RCC 7860 (cell line): ENCODE measurements around the gene MYO1D.

Experiments
- DNase-seq: peaks from one replicate; pipeline ENCODE4 v3.0.0-alpha.2; 2015; ENCODE audit warnings: low spot score
- FAIRE-seq: peaks from 2 replicates; lab custom pipeline; 2012; peaks lifted over from hg19 to GRCh38; lab: Jason Lieb, UNC

MYO1D gene

DNA sequence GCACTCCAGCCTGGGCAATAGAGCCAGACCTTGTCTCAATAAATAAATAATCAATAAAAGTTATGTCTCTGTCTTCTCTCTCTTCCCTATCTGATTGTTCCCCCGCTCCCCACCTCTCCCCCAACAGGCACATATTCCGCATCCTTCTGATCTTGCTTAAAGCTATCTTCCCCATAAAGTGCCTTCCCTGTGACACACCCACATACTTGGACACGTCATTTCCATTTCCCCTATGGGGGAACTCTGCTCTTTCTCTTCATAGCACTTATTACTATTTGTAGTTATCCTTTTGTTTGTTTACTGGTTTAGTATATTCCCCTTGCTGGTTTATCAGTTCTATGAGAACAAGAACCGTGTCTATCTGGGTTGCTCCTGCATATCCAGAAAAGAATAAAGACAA, 14.9 kb downstream of the MYO1D start:
- FAIRE-seq (no peak), DNase-seq (no peak)

- DNase-seq (no peak), FAIRE-seq (no peak)
Measured at GRCh38 chr17:32859857-32860525, 16.9 kb downstream of the MYO1D start.

GRCh38 chr17:32855620-32856019, 21.3 kb downstream of the MYO1D start:
- no peak for FAIRE-seq

DNA sequence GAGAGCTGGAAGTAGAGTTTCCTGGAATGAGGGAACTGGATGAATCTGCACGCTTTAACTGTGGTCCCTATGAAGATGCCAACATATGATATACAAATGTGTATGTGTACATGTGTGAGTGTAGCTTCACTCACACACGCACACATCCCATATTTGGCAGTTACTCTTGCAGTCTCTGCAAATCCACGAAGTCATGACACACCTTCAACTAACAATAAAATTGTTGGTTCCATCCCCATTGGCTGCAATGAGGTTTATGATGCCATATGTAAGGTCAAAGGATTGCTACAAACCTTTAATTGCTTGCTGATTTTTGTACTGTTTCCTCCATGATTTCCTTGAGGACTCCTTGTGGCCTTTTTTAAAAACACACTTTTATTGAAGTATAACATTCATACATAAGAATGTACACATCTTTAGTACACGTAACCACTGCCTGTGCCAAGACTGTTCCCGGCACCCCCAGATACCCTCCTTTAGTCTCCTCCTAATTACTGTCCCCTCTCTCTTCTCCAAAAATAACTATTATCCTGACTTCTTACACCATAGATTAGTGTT, 22.0 kb downstream of the MYO1D start:
- DNase-seq: no peak
- FAIRE-seq: no peak

More at GRCh38 chr17:32855620-32856019, 21.3 kb downstream of the MYO1D start:
- no peak for DNase-seq

DNA sequence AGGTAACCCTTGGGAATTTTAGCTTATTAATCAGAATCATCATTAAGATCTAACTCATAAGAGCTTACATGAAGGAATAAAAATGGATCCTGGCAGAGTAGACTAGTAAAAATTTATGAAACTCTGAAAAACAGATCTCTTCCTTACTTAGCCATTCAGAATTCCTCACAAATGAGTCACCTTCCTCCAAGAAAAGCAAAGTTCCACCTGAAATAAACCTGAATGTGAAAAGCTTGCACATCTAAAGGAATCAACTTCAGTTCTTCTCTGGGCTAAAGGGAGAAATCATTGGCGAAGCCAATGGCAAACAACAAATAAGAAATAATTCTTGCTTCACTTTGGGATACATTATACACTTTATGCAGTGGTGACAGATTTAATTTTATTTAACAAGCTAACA, 22.7 kb downstream of the MYO1D start:
- DNase-seq (no peak), FAIRE-seq (no peak)

GRCh38 chr17:32852811-32853210, 24.1 kb downstream of the MYO1D start:
- FAIRE-seq (no peak), DNase-seq (no peak)

DNA sequence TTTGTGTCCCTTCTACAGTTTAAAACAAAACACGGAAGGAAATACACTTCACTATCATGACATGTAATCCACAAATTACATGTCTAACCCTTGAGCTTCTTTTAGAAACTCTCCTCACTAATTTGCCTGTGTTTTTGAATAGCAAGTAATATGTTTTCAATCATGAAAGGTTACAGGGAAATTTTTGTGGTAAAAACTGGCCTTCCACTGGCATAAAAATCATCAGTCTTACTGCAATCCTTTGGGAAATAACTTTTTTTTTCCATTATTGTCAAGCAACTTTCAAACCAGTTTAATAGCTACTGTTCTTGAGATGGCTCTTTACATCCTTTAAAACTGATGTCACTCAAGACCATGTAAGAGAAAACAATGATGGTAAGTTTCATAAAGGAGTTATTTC, 27.0 kb downstream of the MYO1D start:
- DNase-seq (no peak), FAIRE-seq (no peak)

- FAIRE-seq (no peak), DNase-seq (no peak)
Measured at GRCh38 chr17:32847977-32848376, 28.9 kb downstream of the MYO1D start.

DNA sequence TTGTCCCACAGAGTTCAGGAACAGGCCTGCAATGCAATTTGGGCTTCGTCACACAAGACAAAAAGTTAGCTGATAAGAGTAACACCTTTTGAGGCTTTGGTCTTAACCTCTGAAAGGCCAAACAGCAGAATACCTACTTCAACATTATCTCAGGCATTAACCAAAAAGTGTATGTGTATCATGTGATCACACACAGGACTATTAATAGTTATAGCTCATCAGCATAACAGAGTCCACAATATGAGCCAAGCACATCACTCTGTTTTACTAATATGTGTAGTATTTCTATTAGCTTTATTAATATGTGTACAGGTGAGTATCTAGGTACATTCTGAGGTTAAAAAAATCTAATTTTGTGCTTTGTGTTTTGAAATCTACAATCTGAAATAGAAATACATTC, 30.8 kb downstream of the MYO1D start:
- FAIRE-seq (no peak), DNase-seq (no peak)

- DNase-seq (no peak), FAIRE-seq (no peak)
Measured at GRCh38 chr17:32840241-32840640, 36.7 kb downstream of the MYO1D start.

DNA sequence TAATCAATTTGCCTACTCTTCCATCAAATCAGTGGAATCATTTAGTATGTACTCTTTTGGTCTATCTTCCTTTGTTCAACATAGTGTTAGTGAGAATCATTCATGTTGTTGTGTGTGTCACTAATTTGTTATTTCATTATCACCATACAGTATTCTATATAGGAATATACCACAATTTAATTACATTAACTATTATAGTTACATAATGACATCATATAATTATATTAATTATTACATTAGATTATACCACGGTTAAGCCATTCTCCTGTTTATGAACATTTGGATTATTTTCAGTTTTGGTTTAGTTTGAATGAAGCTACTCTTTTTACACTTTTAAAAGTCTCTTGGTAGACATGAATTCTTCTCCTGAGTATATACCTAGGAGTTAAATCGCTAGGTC, 40.4 kb downstream of the MYO1D start:
- FAIRE-seq (no peak), DNase-seq (no peak)

DNA sequence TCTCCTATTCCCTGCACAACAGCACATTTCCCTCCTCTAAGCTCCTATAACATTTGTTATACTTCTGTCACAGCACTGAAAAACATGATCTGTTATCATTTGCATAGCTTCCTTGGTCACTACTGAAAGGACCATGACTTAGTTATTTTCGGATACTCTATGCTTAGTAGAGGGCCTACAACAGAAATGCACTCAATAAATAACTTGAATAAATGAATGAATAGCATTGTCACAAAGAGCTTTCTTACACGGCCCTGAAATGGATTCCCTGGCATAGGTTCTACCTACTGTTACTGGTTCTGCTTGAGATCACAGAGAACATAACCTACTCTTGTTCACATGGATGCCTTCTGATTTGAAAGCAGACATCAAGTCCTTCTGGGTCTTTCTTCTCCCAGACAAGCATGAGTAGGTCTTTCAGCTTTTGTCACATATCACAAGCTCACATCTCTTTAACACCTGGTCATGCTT, 41.6 kb downstream of the MYO1D start:
- DNase-seq: no peak
- FAIRE-seq: no peak

GRCh38 chr17:32834104-32834503, 42.8 kb downstream of the MYO1D start:
- no peak for FAIRE-seq

DNA sequence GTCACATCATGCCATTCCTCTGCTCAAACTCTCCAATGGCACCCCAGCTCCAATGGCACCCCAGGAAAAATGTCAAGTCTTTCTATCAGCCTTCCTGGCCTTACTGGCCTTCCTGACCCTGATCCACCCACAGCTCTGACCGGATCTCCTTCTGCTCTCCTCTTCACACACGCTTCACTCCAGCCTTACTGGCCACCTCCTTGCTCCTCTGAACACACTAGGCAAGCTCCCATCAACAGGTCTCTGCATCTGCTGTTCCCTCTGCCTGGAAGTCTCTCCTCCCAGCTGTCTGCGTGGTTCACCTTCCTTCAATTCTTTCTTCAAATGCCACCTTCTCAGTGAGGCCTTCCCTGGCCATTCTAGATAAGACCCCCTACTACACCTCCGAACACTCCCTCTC, 43.4 kb downstream of the MYO1D start:
- DNase-seq (no peak), FAIRE-seq (no peak)

More at GRCh38 chr17:32834104-32834503, 42.8 kb downstream of the MYO1D start:
- DNase-seq: no peak

GRCh38 chr17:32833076-32833475, 43.8 kb downstream of the MYO1D start:
- FAIRE-seq: no peak
- no peak for DNase-seq

DNA sequence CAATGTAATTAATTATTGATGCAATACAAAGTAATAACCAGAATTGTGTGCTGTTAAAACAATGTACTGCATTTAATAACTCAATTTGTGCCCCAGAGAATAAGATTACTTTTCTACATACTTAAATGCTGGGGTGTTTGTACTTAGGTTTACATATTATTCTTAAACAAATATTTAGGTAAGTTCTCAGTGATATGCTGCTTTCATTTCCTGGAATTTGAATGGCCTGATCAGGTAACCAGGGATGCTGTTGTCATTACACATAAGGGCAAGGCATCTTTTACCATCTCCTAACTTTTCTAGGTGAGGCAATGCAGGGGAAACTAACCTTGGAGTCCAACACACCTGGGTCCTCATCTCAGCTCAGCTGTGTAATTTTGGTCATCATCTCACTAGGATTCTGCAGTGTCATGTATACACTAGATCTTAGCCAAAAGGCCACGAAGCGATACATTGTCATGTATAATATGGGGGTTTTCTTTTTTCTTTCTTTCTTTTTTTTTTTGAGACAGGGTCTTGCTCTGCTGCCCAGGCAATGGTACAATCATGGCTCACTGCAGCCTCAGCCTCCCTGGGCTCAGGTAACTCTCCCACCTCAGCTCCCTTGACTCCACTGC, 45.2 kb downstream of the MYO1D start:
- FAIRE-seq (no peak), DNase-seq (no peak)

DNA sequence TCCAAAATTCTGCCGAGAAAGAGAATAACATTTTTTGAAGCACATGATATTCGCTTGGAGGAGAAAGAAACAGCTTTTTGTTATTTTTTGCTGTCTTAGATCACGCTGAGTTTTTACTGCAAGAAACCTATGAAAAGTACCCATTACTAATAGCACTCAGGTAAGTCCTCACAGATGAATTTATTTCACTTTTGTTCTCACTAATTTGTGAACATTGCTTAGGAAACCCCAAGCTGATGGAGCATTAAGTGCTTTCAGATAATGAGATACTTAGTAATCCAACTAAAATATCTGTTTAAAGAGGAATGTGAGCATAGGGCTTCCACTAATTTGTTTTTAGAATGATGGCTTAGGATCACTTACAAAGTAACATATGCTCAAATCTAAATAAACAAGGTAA, 45.7 kb downstream of the MYO1D start:
- DNase-seq (no peak), FAIRE-seq (no peak)

- FAIRE-seq (no peak), DNase-seq (no peak)
Measured at GRCh38 chr17:32828822-32829221, 48.1 kb downstream of the MYO1D start.

- DNase-seq: no peak
- no peak for FAIRE-seq
Measured at GRCh38 chr17:32827227-32827626, 49.7 kb downstream of the MYO1D start.

GRCh38 chr17:32826076-32826475, 50.8 kb downstream of the MYO1D start:
- DNase-seq (no peak), FAIRE-seq (no peak)

- FAIRE-seq (no peak), DNase-seq (no peak)
Measured at GRCh38 chr17:32824334-32824733, 52.6 kb downstream of the MYO1D start.

GRCh38 chr17:32822996-32823395, 53.9 kb downstream of the MYO1D start:
- DNase-seq: no peak
- FAIRE-seq: no peak
